T-cell (primary cell): Measurements from ENCODE around the gene TMEM245. TPM values are rescaled to one million over a fixed set of nuclear protein-coding genes. Genes with fewer than 3 reads are reported as not detected.
"Not testable (repeated sequence)": the region's sequence is repeated elsewhere in the genome, so short reads cannot be mapped to it uniquely, and the experiment has no call there.

ENCODE experiments used
- ATAC-seq, 4 experiments: fragments of 200-7000 bp in 3 of 4; fragments of 150-1000 bp in 1 of 4; cut with Tn5 transposase; replicated peaks in 1 of 4; 1 replicate in 3 of 4; 2 replicates in 1 of 4; pipeline ENCODE4 v1.10.0; 2021; ENCODE audit warnings: moderate library complexity in 3 of 4, mild to moderate bottlenecking in 2 of 4, moderate number of reproducible peaks in 1 of 4
- CTCF ChIA-PET, 2 donors: fragments of 300-600 bp; sonication (Branson Sonifier 250); formaldehyde crosslinking; loops; one replicate each; lab custom pipeline; 2022; ENCODE audit warnings: antibody characterized with exemption in 2 of 2; lab: Charles Lee
- POLR2A ChIA-PET, 2 donors: fragments of 300-600 bp; sonication (Branson Sonifier 250); formaldehyde crosslinking; loops; one replicate each; lab custom pipeline; 2022; ENCODE audit warnings: antibody characterized with exemption in 2 of 2; lab: Charles Lee
- DNase-seq, 35 experiments: peaks; one replicate each; pipeline versions ENCODE4 v3.0.0 to v3.0.0-alpha.2; 2013 to 2023
- H3K27ac ChIP-seq: one replicate; pipeline ENCODE4 v1.5.1; 2013; ENCODE audit warnings: low read length
- H3K27me3 ChIP-seq, 2 experiments: replicated peaks in 1 of 2; 1 replicate in 1 of 2; 2 replicates in 1 of 2; pipeline versions ENCODE4 v1.6.1 to v1.7.0; 2013; ENCODE audit warnings: low read length in 1 of 2, mixed read lengths in 1 of 2; ENCODE audit not compliant: control insufficient read depth in 2 of 2, insufficient read depth in 2 of 2; ENCODE audit errors: extremely low read depth in 1 of 2
- H3K36me3 ChIP-seq, 2 donors: 1 replicate in 1 of 2; 2 replicates in 1 of 2; pipeline versions ENCODE4 v1.6.1 to v1.7.0; 2013; ENCODE audit warnings: low read length in 1 of 2; ENCODE audit not compliant: control insufficient read depth in 2 of 2, insufficient read depth in 1 of 2; ENCODE audit errors: extremely low read depth in 1 of 2
- H3K4me1 ChIP-seq, 2 experiments: 1 replicate in 1 of 2; 2 replicates in 1 of 2; pipeline versions ENCODE4 v1.6.1 to v1.7.0; 2013; ENCODE audit warnings: low read length in 2 of 2, mixed read lengths in 1 of 2; ENCODE audit not compliant: insufficient read depth in 2 of 2, control insufficient read depth in 1 of 2; ENCODE audit errors: extremely low read depth in 1 of 2
- H3K4me3 ChIP-seq, 2 donors: 1 replicate in 1 of 2; 2 replicates in 1 of 2; pipeline versions ENCODE4 v1.5.1 to v1.7.0; 2013; ENCODE audit warnings: mild to moderate bottlenecking in 2 of 2, low read length in 1 of 2, moderate library complexity in 1 of 2; ENCODE audit not compliant: control insufficient read depth in 1 of 2; ENCODE audit errors: extremely low read depth in 1 of 2
- H3K9me3 ChIP-seq: 2 replicates; pipeline ENCODE4 v1.7.0; 2013
- H3K27ac Mint-ChIP-seq, 2 donors: one replicate each; pipeline ENCODE4 v1.8.0; 2020 to 2021; ENCODE audit warnings: mild to moderate bottlenecking in 2 of 2, mixed read lengths in 2 of 2
- H3K27me3 Mint-ChIP-seq, 2 donors: one replicate each; pipeline ENCODE4 v1.8.0; 2021 to 2022; ENCODE audit warnings: mixed read lengths in 2 of 2
- H3K36me3 Mint-ChIP-seq: one replicate; pipeline ENCODE4 v1.8.0; 2021; ENCODE audit warnings: mixed read lengths
- H3K4me1 Mint-ChIP-seq, 3 donors: one replicate each; pipeline ENCODE4 v1.8.0; 2020 to 2022; ENCODE audit warnings: mixed read lengths in 3 of 3, mild to moderate bottlenecking in 1 of 3
- H3K4me3 Mint-ChIP-seq, 3 donors: one replicate each; pipeline ENCODE4 v1.8.0; 2020 to 2022; ENCODE audit warnings: mild to moderate bottlenecking in 3 of 3, mixed read lengths in 3 of 3, moderate library complexity in 3 of 3
- H3K9me3 Mint-ChIP-seq, 3 donors: one replicate each; pipeline ENCODE4 v1.8.0; 2020 to 2022; ENCODE audit warnings: mixed read lengths in 3 of 3
- WGBS: methylation state at CpG from one replicate; pipeline ENCODE4 v1.1.5; 2013; ENCODE audit warnings: missing lambda C conversion rate; ENCODE audit not compliant: insufficient coverage; 5-methylcytosine and 5-hydroxymethylcytosine counted together
- total RNA-seq, 35 experiments: library from RNA in 6 of 35; stranded (reverse) in 6 of 35; fragments of 120-200 nt in 1 of 35; gene quantifications; one replicate each; pipeline versions ENCODE4 v1.2.1 to v1.2.4 and lab custom pipeline; 2013 to 2026

TMEM245 gene
- total RNA-seq, 5 donors from 2014 or later (not counting 1 experiment from before 2014, with no cell fraction given): 32.5 to 68.1 (median 52.5) TPM

GRCh38 chr9:109129470-109130197 lies 9.9 kb upstream of the TMEM245 start:
- no peaks in the 10 kb centered on the region for H3K4me1 ChIP-seq
- no peak overlapping the region for H3K27ac Mint-ChIP-seq
- 100% methylated on average over 1 of the region's 6 CpGs for WGBS
- no peaks in the 10 kb centered on the region for H3K27me3 ChIP-seq
- no peaks in the 10 kb centered on the region for H3K9me3 Mint-ChIP-seq
- no peaks in the 10 kb centered on the region for H3K9me3 ChIP-seq
- no peak for DNase-seq
- H3K4me3 Mint-ChIP-seq: no peak overlapping the region
- H3K4me3 ChIP-seq: no peak overlapping the region
- no peaks in the 10 kb centered on the region for H3K27me3 Mint-ChIP-seq
- ChIA-PET POLR2A (interaction anchor here in 1 of 2 donors (0.6 kb wide), 1 partner anchor 319 kb away, joined by 3 read pairs; no protein-coding TSS in a partner anchor), CTCF (interaction anchor here (0.6 kb wide), 2 partner anchors 23 to 94 kb away, joined by 3 to 6 read pairs; no protein-coding TSS in a partner anchor)
- no peaks in the 10 kb centered on the region for H3K36me3 Mint-ChIP-seq
- H3K4me1 Mint-ChIP-seq: peaks cover 0 to 4% (median 3%) of the 10 kb centered on the region in 3 donors
- H3K36me3 ChIP-seq: no peaks in the 10 kb centered on the region
- no peak for ATAC-seq
- H3K27ac ChIP-seq: no peak overlapping the region

- CTCF ChIA-PET: not testable (repeated sequence)
Measured at GRCh38 chr9:109126671-109127070, 6.9 kb upstream of the TMEM245 start.

GRCh38 chr9:109124121-109124520 lies 4.4 kb upstream of the TMEM245 start:
- CTCF ChIA-PET: no interaction called here
- no peaks in the 10 kb centered on the region for H3K27me3 Mint-ChIP-seq

More at GRCh38 chr9:109126671-109127070, 6.9 kb upstream of the TMEM245 start:
- H3K27me3 Mint-ChIP-seq, H3K9me3 ChIP-seq, ATAC-seq, H3K4me1 ChIP-seq, DNase-seq, H3K9me3 Mint-ChIP-seq, H3K27me3 ChIP-seq, H3K36me3 ChIP-seq, H3K27ac ChIP-seq, H3K4me1 Mint-ChIP-seq, H3K4me3 ChIP-seq, H3K27ac Mint-ChIP-seq, H3K4me3 Mint-ChIP-seq, POLR2A ChIA-PET, H3K36me3 Mint-ChIP-seq: not testable (repeated sequence)
- WGBS: 70% methylated on average over 2 of the region's 4 CpGs

GRCh38 chr9:109122726-109123621 lies 3.2 kb upstream of the TMEM245 start:
- peaks cover 10 to 15% (median 12%) of the 10 kb centered on the region in 3 donors for H3K4me1 Mint-ChIP-seq
- Histone ChIP-seq H3K4me1 (peaks cover 5 to 18% of the 10 kb centered on the region in 2 experiments), H3K27me3 (no peaks in the 10 kb centered on the region), H3K36me3 (no peaks in the 10 kb centered on the region), H3K9me3 (no peaks in the 10 kb centered on the region), H3K4me3 (no peak overlapping the region), H3K27ac (no peak overlapping the region)
- H3K9me3 Mint-ChIP-seq: no peaks in the 10 kb centered on the region
- 88% methylated on average over 8 of the region's 12 CpGs for WGBS
- no peak overlapping the region for H3K4me3 Mint-ChIP-seq
- H3K27me3 Mint-ChIP-seq: no peaks in the 10 kb centered on the region
- DNase-seq (no peak), ATAC-seq (no peak)
- CTCF ChIA-PET: no interaction called here
- no peaks in the 10 kb centered on the region for H3K36me3 Mint-ChIP-seq
- POLR2A ChIA-PET: no interaction called here
- H3K27ac Mint-ChIP-seq: no peak overlapping the region

More at GRCh38 chr9:109124121-109124520, 4.4 kb upstream of the TMEM245 start:
- H3K36me3 ChIP-seq: no peaks in the 10 kb centered on the region
- Mint-ChIP-seq H3K9me3 (no peaks in the 10 kb centered on the region), H3K4me3 (no peak overlapping the region), H3K27ac (no peak overlapping the region), H3K36me3 (no peaks in the 10 kb centered on the region), H3K4me1 (peaks cover 5 to 6% (median 6%) of the 10 kb centered on the region in 3 donors)
- H3K4me1 ChIP-seq: peaks cover 0 to 8% of the 10 kb centered on the region in 2 experiments
- no peak overlapping the region for H3K27ac ChIP-seq
- no peak overlapping the region for H3K4me3 ChIP-seq
- DNase-seq (no peak), ATAC-seq (no peak)
- WGBS: no CpG with 5 or more reads among the region's 2 CpGs
- no peaks in the 10 kb centered on the region for H3K27me3 ChIP-seq
- POLR2A ChIA-PET: no interaction called here
- no peaks in the 10 kb centered on the region for H3K9me3 ChIP-seq

GRCh38 chr9:109121232-109121796 lies 1.6 kb upstream of the TMEM245 start:
- H3K27ac Mint-ChIP-seq: no peak overlapping the region
- H3K4me3 Mint-ChIP-seq: no peak overlapping the region
- ATAC-seq: no peak
- H3K4me1 Mint-ChIP-seq: peaks cover 25 to 32% (median 28%) of the 10 kb centered on the region in 3 donors
- H3K27ac ChIP-seq: no peak overlapping the region
- no peaks in the 10 kb centered on the region for H3K9me3 Mint-ChIP-seq
- CTCF ChIA-PET: no interaction called here
- peaks cover 12 to 32% of the 10 kb centered on the region in 2 experiments for H3K4me1 ChIP-seq
- no peaks in the 10 kb centered on the region for H3K27me3 Mint-ChIP-seq
- H3K9me3 ChIP-seq: no peaks in the 10 kb centered on the region
- POLR2A ChIA-PET: no interaction called here
- H3K4me3 ChIP-seq: no peak overlapping the region
- 95% methylated on average over 6 of the region's 11 CpGs for WGBS
- no peaks in the 10 kb centered on the region for H3K27me3 ChIP-seq
- no peak for DNase-seq
- peaks cover 8% of the 10 kb centered on the region for H3K36me3 Mint-ChIP-seq
- H3K36me3 ChIP-seq: no peaks in the 10 kb centered on the region
